Measurements from ENCODE around the gene SEMA4F. TPM values are rescaled to one million over a fixed set of nuclear protein-coding genes. Genes with fewer than 3 reads are reported as not detected.

SEMA4F gene
- polyA plus RNA-seq, 1 donor (not counting 4 experiments of a cell fraction or from before 2014, with no cell fraction given): 8.0 TPM

GRCh38 chr2:74676331-74676730 lies 22.3 kb downstream of the SEMA4F start:
- peaks cover 5% of the 10 kb centered on the region for H3K4me1 ChIP-seq (ENCODE audit: control insufficient read depth, extremely low read depth, insufficient read depth, low read length)
- no peaks in the 10 kb centered on the region for H3K9me3 ChIP-seq (ENCODE audit: control insufficient read depth, low read depth, low read length)
- no peak overlapping the region for H2AFZ ChIP-seq (ENCODE audit: control insufficient read depth, low read length)
- no peaks in the 10 kb centered on the region for H3K9me1 ChIP-seq (ENCODE audit: control insufficient read depth, extremely low read depth, insufficient read depth, low read length)
- no peaks in the 10 kb centered on the region for H3K79me2 ChIP-seq (ENCODE audit: control insufficient read depth, insufficient read depth, low read length)
- TF ChIP-seq EZH2 (IDR thresholded peaks at IDR 0.05; ENCODE audit: low read length) (no peak), CTCF (optimal IDR thresholded peaks at IDR 0.05 in 1 of 3, IDR thresholded peaks at IDR 0.05 in 1 of 3, conservative IDR thresholded peaks at IDR 0.05 in 1 of 3; ENCODE audit: extremely low read depth in 1 of 3, insufficient read depth in 2 of 3, low read length in 3 of 3) (no peak)
- no peaks in the 10 kb centered on the region for H3K27me3 ChIP-seq (ENCODE audit: control insufficient read depth, extremely low read depth, insufficient read depth, low read length)
- no peak overlapping the region for H3K9ac ChIP-seq (ENCODE audit: control insufficient read depth, extremely low read depth, insufficient read depth, low read length)
- dilution Hi-C loops (cut with MboI; ENCODE audit: extremely low pct_ligation_motif_present, low sequenced_read_pairs): no loop called here
- H3K4me3 ChIP-seq (ENCODE audit: control insufficient read depth in 2 of 3, extremely low read depth in 1 of 3, insufficient read depth in 2 of 3, low read depth in 1 of 3, low read length in 3 of 3): no peak overlapping the region
- FAIRE-seq (no peak), DNase-seq (ENCODE audit: low read depth, low spot score) (no peak)
- H4K20me1 ChIP-seq (ENCODE audit: control insufficient read depth, extremely low read depth, insufficient read depth, low read length): no peaks in the 10 kb centered on the region
- H3K36me3 ChIP-seq (ENCODE audit: control insufficient read depth in 2 of 2, extremely low read depth in 1 of 2, insufficient read depth in 2 of 2, low read length in 2 of 2): peaks cover 0 to 11% of the 10 kb centered on the region in 2 experiments
- no peak overlapping the region for H3K27ac ChIP-seq (ENCODE audit: control insufficient read depth, insufficient read depth, low read length)
- H3K4me2 ChIP-seq (ENCODE audit: control insufficient read depth, extremely low read depth, insufficient read depth, low read depth, low read length): no peak overlapping the region

GRCh38 chr2:74679615-74680014 lies 25.6 kb downstream of the SEMA4F start:
- Histone ChIP-seq H3K4me1 (ENCODE audit: control insufficient read depth, extremely low read depth, insufficient read depth, low read length) (no peaks in the 10 kb centered on the region), H3K27me3 (ENCODE audit: control insufficient read depth, extremely low read depth, insufficient read depth, low read length) (no peaks in the 10 kb centered on the region), H3K4me2 (ENCODE audit: control insufficient read depth, extremely low read depth, insufficient read depth, low read depth, low read length) (no peak overlapping the region), H3K27ac (ENCODE audit: control insufficient read depth, insufficient read depth, low read length) (no peak overlapping the region), H3K79me2 (ENCODE audit: control insufficient read depth, insufficient read depth, low read length) (no peaks in the 10 kb centered on the region), H2AFZ (ENCODE audit: control insufficient read depth, low read length) (no peak overlapping the region), H3K4me3 (ENCODE audit: control insufficient read depth in 2 of 3, extremely low read depth in 1 of 3, insufficient read depth in 2 of 3, low read depth in 1 of 3, low read length in 3 of 3) (no peak overlapping the region), H3K9me1 (ENCODE audit: control insufficient read depth, extremely low read depth, insufficient read depth, low read length) (no peaks in the 10 kb centered on the region), H3K9ac (ENCODE audit: control insufficient read depth, extremely low read depth, insufficient read depth, low read length) (no peak overlapping the region), H3K36me3 (ENCODE audit: control insufficient read depth in 2 of 2, extremely low read depth in 1 of 2, insufficient read depth in 2 of 2, low read length in 2 of 2) (peaks cover 0 to 11% of the 10 kb centered on the region in 2 experiments), H3K9me3 (ENCODE audit: control insufficient read depth, low read depth, low read length) (no peaks in the 10 kb centered on the region), H4K20me1 (ENCODE audit: control insufficient read depth, extremely low read depth, insufficient read depth, low read length) (no peaks in the 10 kb centered on the region)
- no peak for FAIRE-seq
- TF ChIP-seq CTCF (optimal IDR thresholded peaks at IDR 0.05 in 1 of 3, IDR thresholded peaks at IDR 0.05 in 1 of 3, conservative IDR thresholded peaks at IDR 0.05 in 1 of 3; ENCODE audit: extremely low read depth in 1 of 3, insufficient read depth in 2 of 3, low read length in 3 of 3): no peak
- no peak for DNase-seq (ENCODE audit: low read depth, low spot score)
- dilution Hi-C loops (cut with MboI; ENCODE audit: extremely low pct_ligation_motif_present, low sequenced_read_pairs): no loop called here

Measured in keratinocyte (primary cell).